H9 (cell line): ENCODE measurements around the gene OTOGL. TPM values are rescaled to one million over a fixed set of nuclear protein-coding genes. Genes with fewer than 3 reads are reported as not detected.

Experiments
- DNase-seq: peaks from one replicate; pipeline ENCODE4 v3.0.0-alpha.2; 2017
- H2AFZ ChIP-seq: one replicate; pipeline ENCODE4 v1.6.1; 2013; ENCODE audit warnings: mild to moderate bottlenecking, low read length, control low read depth, moderate library complexity
- H2AK5ac ChIP-seq: 2 replicates; pipeline ENCODE4 v1.6.1; 2013; ENCODE audit warnings: low read length, control low read depth, mixed read lengths; ENCODE audit not compliant: insufficient read length
- H2BK120ac ChIP-seq: one replicate; pipeline ENCODE4 v1.6.1; 2013; ENCODE audit warnings: low read depth, mild to moderate bottlenecking, low read length, control low read depth, inconsistent platforms; ENCODE audit not compliant: poor library complexity, severe bottlenecking
- H2BK12ac ChIP-seq: 2 replicates; pipeline ENCODE4 v1.6.1; 2013; ENCODE audit warnings: low read length, control low read depth, mixed read lengths, low read depth; ENCODE audit not compliant: insufficient read length
- H2BK15ac ChIP-seq: 2 replicates; pipeline ENCODE4 v1.6.1; 2013; ENCODE audit warnings: low read depth, low read length, control low read depth
- H2BK20ac ChIP-seq: one replicate; pipeline ENCODE4 v1.6.1; 2013; ENCODE audit warnings: low read depth, mild to moderate bottlenecking, low read length, control low read depth, inconsistent platforms; ENCODE audit not compliant: poor library complexity, severe bottlenecking
- H2BK5ac ChIP-seq: 2 replicates; pipeline ENCODE4 v1.6.1; 2013; ENCODE audit warnings: low read length, control low read depth, mixed read lengths; ENCODE audit not compliant: insufficient read length
- H3K14ac ChIP-seq: 2 replicates; pipeline ENCODE4 v1.6.1; 2013; ENCODE audit warnings: low read length, control low read depth; ENCODE audit not compliant: insufficient read depth
- H3K18ac ChIP-seq: 2 replicates; pipeline ENCODE4 v1.6.1; 2013; ENCODE audit warnings: low read depth, mild to moderate bottlenecking, mixed read lengths, low read length, control low read depth; ENCODE audit not compliant: insufficient read length
- H3K23ac ChIP-seq: 2 replicates; pipeline ENCODE4 v1.6.1; 2013; ENCODE audit warnings: low read length, control low read depth, mixed read lengths, low read depth; ENCODE audit not compliant: insufficient read length
- H3K23me2 ChIP-seq: 2 replicates; pipeline ENCODE4 v1.6.1; 2013; ENCODE audit warnings: low read depth, mild to moderate bottlenecking, mixed read lengths, low read length, control low read depth; ENCODE audit not compliant: insufficient read length, poor library complexity, severe bottlenecking
- H3K27ac ChIP-seq: 2 replicates; pipeline ENCODE4 v1.5.1; 2013; ENCODE audit warnings: low read length, control low read depth, mixed read lengths, low read depth; ENCODE audit not compliant: insufficient read length
- H3K27me3 ChIP-seq: 2 replicates; pipeline ENCODE4 v1.6.1; 2013; ENCODE audit warnings: low read length, control low read depth, inconsistent platforms; ENCODE audit not compliant: insufficient read depth
- H3K4ac ChIP-seq: 2 replicates; pipeline ENCODE4 v1.6.1; 2013; ENCODE audit warnings: low read depth, mild to moderate bottlenecking, control low read depth, inconsistent platforms, low read length, moderate library complexity
- H3K4me1 ChIP-seq: 2 replicates; pipeline ENCODE4 v1.6.1; 2013; ENCODE audit warnings: low read length, control low read depth, inconsistent platforms; ENCODE audit not compliant: insufficient read depth
- H3K4me2 ChIP-seq: 2 replicates; pipeline ENCODE4 v1.6.1; 2013; ENCODE audit warnings: low read length, control low read depth, mixed read lengths; ENCODE audit not compliant: insufficient read length, insufficient read depth
- H3K56ac ChIP-seq: 2 replicates; pipeline ENCODE4 v1.6.1; 2013; ENCODE audit warnings: low read depth, mild to moderate bottlenecking, mixed read lengths, low read length, control low read depth; ENCODE audit not compliant: insufficient read length
- H3K79me1 ChIP-seq: 2 replicates; pipeline ENCODE4 v1.6.1; 2013; ENCODE audit warnings: low read depth, mild to moderate bottlenecking, moderate library complexity, low read length, control low read depth, inconsistent platforms; ENCODE audit not compliant: insufficient read depth, poor library complexity, severe bottlenecking
- H3K79me2 ChIP-seq: 2 replicates; pipeline ENCODE4 v1.6.1; 2013; ENCODE audit warnings: low read length, control low read depth, inconsistent platforms; ENCODE audit not compliant: insufficient read depth
- H3K9ac ChIP-seq: 2 replicates; pipeline ENCODE4 v1.6.1; 2013; ENCODE audit warnings: low read length, control low read depth, mixed read lengths; ENCODE audit not compliant: insufficient read length; ENCODE audit errors: extremely low read depth
- H3K9me3 ChIP-seq: one replicate; pipeline ENCODE4 v1.6.1; 2013; ENCODE audit warnings: low read depth, low read length, inconsistent platforms; ENCODE audit not compliant: control insufficient read depth
- H3T11ph ChIP-seq: one replicate; pipeline ENCODE4 v1.6.1; 2013; ENCODE audit warnings: mild to moderate bottlenecking, low read length, control low read depth, inconsistent platforms
- H4K20me1 ChIP-seq: one replicate; pipeline ENCODE4 v1.6.1; 2013; ENCODE audit not compliant: control insufficient read depth, insufficient read length, insufficient read depth
- H4K5ac ChIP-seq: 2 replicates; pipeline ENCODE4 v1.6.1; 2013; ENCODE audit warnings: low read depth, mild to moderate bottlenecking, mixed read lengths, low read length, control low read depth; ENCODE audit not compliant: insufficient read length
- H4K8ac ChIP-seq: replicated peaks from 2 replicates; pipeline ENCODE4 v1.6.1; 2013; ENCODE audit warnings: low read length, control low read depth, mixed read lengths, low read depth; ENCODE audit not compliant: insufficient read length
- H4K91ac ChIP-seq: 2 replicates; pipeline ENCODE4 v1.6.1; 2013; ENCODE audit warnings: low read depth, mild to moderate bottlenecking, moderate library complexity, mixed read lengths, low read length, control low read depth; ENCODE audit not compliant: insufficient read length
- H3K27ac Mint-ChIP-seq, 3 experiments: 2 replicates in 2 of 3; 3 replicates in 1 of 3; pipeline ENCODE4 v1.8.0; 2020 to 2021; ENCODE audit warnings: mixed read lengths in 3 of 3, mild to moderate bottlenecking in 1 of 3, moderate library complexity in 1 of 3
- H3K27me3 Mint-ChIP-seq: 2 replicates; pipeline ENCODE4 v1.8.0; 2021; ENCODE audit warnings: low read depth, mild to moderate bottlenecking, moderate library complexity, mixed read lengths
- H3K36me3 Mint-ChIP-seq, 3 experiments: 2 replicates in 2 of 3; 3 replicates in 1 of 3; pipeline ENCODE4 v1.8.0; 2020 to 2021; ENCODE audit warnings: low read depth in 3 of 3, mixed read lengths in 3 of 3; ENCODE audit not compliant: insufficient read depth in 1 of 3
- H3K4me1 Mint-ChIP-seq, 2 experiments: 2 replicates each; pipeline ENCODE4 v1.8.0; 2020; ENCODE audit warnings: mixed read lengths in 2 of 2
- H3K4me3 Mint-ChIP-seq, 2 experiments: 2 replicates in 1 of 2; 3 replicates in 1 of 2; pipeline ENCODE4 v1.8.0; 2020 to 2021; ENCODE audit warnings: mild to moderate bottlenecking in 2 of 2, mixed read lengths in 2 of 2, moderate library complexity in 1 of 2
- H3K9me3 Mint-ChIP-seq, 2 experiments: 2 replicates in 1 of 2; 3 replicates in 1 of 2; pipeline ENCODE4 v1.8.0; 2020; ENCODE audit warnings: mild to moderate bottlenecking in 2 of 2, mixed read lengths in 2 of 2, moderate library complexity in 1 of 2
- CTCF ChIP-seq: fragments of 200-600 bp; sonication (generic); conservative IDR thresholded peaks from 3 replicates; pipeline ENCODE4 v1.8.0; 2021; ENCODE audit warnings: antibody characterized with exemption, mild to moderate bottlenecking
- WGBS: extraction: QIAGEN DNeasy Blood & Tissue Kit; methylation state at CpG from one replicate; pipeline ENCODE4 v1.1.7; 2013; ENCODE audit warnings: missing lambda C conversion rate, low lambda C conversion rate, mixed read lengths; ENCODE audit not compliant: insufficient read length; ENCODE audit errors: extremely low coverage; 5-methylcytosine and 5-hydroxymethylcytosine counted together
- total RNA-seq: library from RNA; stranded (reverse); gene quantifications from 2 replicates; pipeline ENCODE4 v1.2.1, GENCODE V29; 2021

The OTOGL gene
- total RNA-seq, 1 experiment from 2014 or later = 0.11 TPM

- no peak for DNase-seq
- H3K18ac ChIP-seq = no peak overlapping the region
- no peaks in the 10 kb centered on the region; a peak in 2 of 5 replicates for H3K9me3 Mint-ChIP-seq
Observed at GRCh38 chr12:80156306-80156705, 57.0 kb downstream of the OTOGL start.

More at GRCh38 chr12:80156306-80156705, 57.0 kb downstream of the OTOGL start:
- no peaks in the 10 kb centered on the region for H3K27me3 ChIP-seq
- Mint-ChIP-seq H3K27ac (no peak overlapping the region), H3K4me1 (no peaks in the 10 kb centered on the region), H3K27me3 (no peaks in the 10 kb centered on the region), H3K4me3 (no peak overlapping the region), H3K36me3 (no peaks in the 10 kb centered on the region)
- no peak overlapping the region for H3K4ac ChIP-seq
- H4K5ac ChIP-seq = no peak overlapping the region
- no peak overlapping the region for H4K8ac ChIP-seq
- no peak overlapping the region for H2BK12ac ChIP-seq
- no peak overlapping the region for H2AK5ac ChIP-seq
- no peaks in the 10 kb centered on the region for H3K23me2 ChIP-seq
- no peak overlapping the region for H3T11ph ChIP-seq
- H3K56ac ChIP-seq = no peak overlapping the region
- no peaks in the 10 kb centered on the region for H3K4me1 ChIP-seq
- H2BK20ac ChIP-seq = no peak overlapping the region
- H3K14ac ChIP-seq = no peak overlapping the region
- H3K23ac ChIP-seq = no peak overlapping the region
- H4K20me1 ChIP-seq = no peaks in the 10 kb centered on the region
- H3K4me2 ChIP-seq = no peak overlapping the region
- H2BK5ac ChIP-seq = no peak overlapping the region
- H2BK120ac ChIP-seq = no peak overlapping the region
- no peaks in the 10 kb centered on the region for H3K79me1 ChIP-seq
- no peak for TF ChIP-seq CTCF
- no peak overlapping the region for H2BK15ac ChIP-seq
- no peaks in the 10 kb centered on the region for H3K79me2 ChIP-seq
- H2AFZ ChIP-seq = no peak overlapping the region
- WGBS = no CpG with 5 or more reads among the region's 5 CpGs
- H3K9me3 ChIP-seq = no peaks in the 10 kb centered on the region
- no peak overlapping the region for H3K9ac ChIP-seq
- no peak overlapping the region for H3K27ac ChIP-seq
- H4K91ac ChIP-seq = no peak overlapping the region
